GM10266 (cell line): ENCODE measurements around the gene CLIP1.
"Not testable (repeated sequence)": the region's sequence is repeated elsewhere in the genome, so short reads cannot be mapped to it uniquely, and the experiment has no call there.

Experiments used
- DNase-seq: peaks from one replicate; pipeline ENCODE4 v3.0.0; 2012; ENCODE audit errors: extremely low spot score
- CTCF ChIP-seq: IDR thresholded peaks from 2 replicates; pipeline ENCODE4 v1.5.1; 2012; ENCODE audit warnings: mild to moderate bottlenecking, low read depth; ENCODE audit not compliant: control insufficient read depth, insufficient read depth; ENCODE audit errors: missing control alignments

CLIP1 gene

GRCh38 chr12:122438822-122439221 is 16.4 kb upstream of the CLIP1 start:
- not testable (repeated sequence) for DNase-seq

- no peak for DNase-seq
- no peak for TF ChIP-seq CTCF
Observed at GRCh38 chr12:122437656-122438121, 15.2 kb upstream of the CLIP1 start.

DNA sequence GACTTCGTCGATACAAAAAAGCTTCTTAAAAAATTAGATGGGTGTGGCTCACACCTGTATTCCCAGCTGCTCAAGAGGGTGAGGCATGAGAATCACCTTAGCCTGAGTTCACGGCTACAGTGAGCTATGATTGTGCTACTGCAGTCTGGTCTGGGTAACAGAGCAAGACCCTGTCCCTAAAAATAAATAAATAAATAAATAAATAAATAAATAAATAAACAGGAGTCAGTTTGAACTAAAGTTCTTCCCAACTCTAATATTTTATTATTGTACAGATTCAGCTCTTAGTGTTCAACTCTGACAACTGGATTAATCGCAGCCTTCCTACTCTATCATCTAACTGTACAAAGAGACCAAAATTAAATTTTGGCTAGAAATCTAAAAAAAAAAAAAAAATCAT is 12.7 kb upstream of the CLIP1 start:
- no peak for DNase-seq
- TF ChIP-seq CTCF, result no peak

DNA sequence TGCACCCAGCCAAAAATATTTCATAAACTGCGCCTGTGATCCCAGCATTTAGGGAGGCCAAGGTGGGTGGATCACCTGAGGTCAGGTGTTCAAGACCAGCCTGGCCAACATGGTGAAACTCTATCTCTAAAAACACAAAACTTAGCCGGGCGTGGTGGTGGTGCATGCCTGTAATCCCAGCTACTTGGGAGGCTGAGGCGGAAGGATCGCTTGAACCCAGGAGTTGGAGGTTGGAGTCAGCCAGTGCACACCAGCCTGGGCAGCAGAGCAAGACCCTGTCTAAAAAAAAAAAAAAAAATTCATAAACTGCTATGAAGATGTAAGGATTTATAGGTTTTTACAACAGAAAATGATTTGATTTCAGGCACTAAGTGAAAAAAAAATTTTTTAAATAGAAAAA is 6.6 kb upstream of the CLIP1 start:
- DNase-seq, result not testable (repeated sequence)

DNA sequence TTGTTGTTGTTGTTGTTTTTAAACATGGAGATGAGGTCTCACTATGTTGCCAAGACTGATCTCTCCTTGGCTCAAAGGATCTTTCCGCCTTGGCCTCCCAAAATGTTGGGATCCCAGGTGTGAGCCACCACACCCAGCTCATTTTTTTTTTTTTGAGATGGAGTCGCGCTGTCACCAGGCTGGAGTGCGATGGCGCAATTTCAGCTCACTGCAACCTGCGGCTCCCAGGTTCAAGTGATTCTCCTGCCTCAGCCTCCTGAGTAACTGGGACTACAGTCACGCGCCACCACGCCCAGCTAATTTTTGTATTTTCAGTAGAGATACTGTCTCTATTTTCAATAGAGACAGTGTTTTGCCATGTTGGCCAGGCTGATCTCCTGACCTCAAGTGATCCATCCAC is 4.9 kb upstream of the CLIP1 start:
- no peak for DNase-seq
- TF ChIP-seq CTCF, result no peak

GRCh38 chr12:122423258-122424165 is 1.0 kb upstream of the CLIP1 start:
- TF ChIP-seq CTCF, result no peak
- DNase-seq, result peak; percentile 45

GRCh38 chr12:122422730-122423257 is 325 bp upstream of the CLIP1 start:
- peak; percentile 36 for DNase-seq
- TF ChIP-seq CTCF, result no peak

GRCh38 chr12:122421187-122421820 is 1.2 kb downstream of the CLIP1 start:
- peak; percentile 28 for DNase-seq
- no peak for TF ChIP-seq CTCF
